K562 (cell line): ENCODE data around the gene ZNF35. TPM values are rescaled to one million over a fixed set of nuclear protein-coding genes. Genes with fewer than 3 reads are reported as not detected.

Source experiments
- ATAC-seq: fragments of 200-7000 bp; cut with Tn5 transposase; 3 replicates; pipeline ENCODE4 v1.9.1; 2020; ENCODE audit warnings: moderate library complexity
- BruUV-seq: library from RNA; stranded (reverse); fragments of 400-500 nt; replicated peaks from 2 replicates; lab custom pipeline; 2021; lab: Mats Ljungman, UMichigan
- CTCF ChIA-PET: fragments of 300-600 bp; formaldehyde crosslinking; extraction: SDS; loops from one replicate; lab custom pipeline; 2021; ENCODE audit warnings: low intra/inter-chr PET ratio; lab: Yijun Ruan, JAX
- POLR2A ChIA-PET: fragments of 300-600, 350-650 bp; sonication (Branson Sonifier 250); formaldehyde crosslinking; extraction: SDS; loops from one replicate; lab custom pipeline; 2021; ENCODE audit warnings: antibody characterized with exemption, inconsistent platforms; lab: Yijun Ruan, JAX
- DNase-seq, 4 experiments: peaks; one replicate each; pipeline versions ENCODE4 v3.0.0 to v3.0.0-alpha.2; 2011 to 2018; ENCODE audit warnings: low spot score in 3 of 4, mixed read lengths in 3 of 4; ENCODE audit errors: extremely low read depth in 1 of 4
- FAIRE-seq: peaks from 2 replicates; lab custom pipeline; 2011; peaks lifted over from hg19 to GRCh38; lab: Jason Lieb, UNC
- H2AFZ ChIP-seq: 2 replicates; pipeline ENCODE4 v1.6.0; 2011; ENCODE audit warnings: low read depth, low read length, control low read depth, inconsistent platforms
- H3K27ac ChIP-seq: fragments of 200-600 bp; 3 replicates; pipeline ENCODE4 v1.8.0; 2011; ENCODE audit warnings: low read depth, mild to moderate bottlenecking, control low read depth, inconsistent platforms, low read length, moderate library complexity, mixed read lengths; ENCODE audit errors: extremely low read depth
- H3K27me3 ChIP-seq, 2 experiments: fragments of 300-600 bp in 1 of 2; 2 replicates in 1 of 2; 3 replicates in 1 of 2; pipeline versions ENCODE4 v1.6.0 to v1.8.0; 2011; ENCODE audit warnings: inconsistent platforms in 2 of 2, low read length in 2 of 2, mild to moderate bottlenecking in 1 of 2, mixed read lengths in 1 of 2, moderate library complexity in 1 of 2; ENCODE audit not compliant: control insufficient read depth in 2 of 2, insufficient read depth in 2 of 2
- H3K36me3 ChIP-seq: fragments of 300-600 bp; 3 replicates; pipeline ENCODE4 v1.8.0; 2011; ENCODE audit warnings: mild to moderate bottlenecking, low read length, inconsistent platforms; ENCODE audit not compliant: control insufficient read depth, insufficient read depth
- H3K4me1 ChIP-seq, 2 experiments: fragments of 200-600 bp in 1 of 2; replicated peaks in 1 of 2; 2 replicates in 1 of 2; 3 replicates in 1 of 2; pipeline versions ENCODE4 v1.5.1 to v1.8.0; 2011; ENCODE audit warnings: inconsistent platforms in 2 of 2, low read length in 2 of 2, mild to moderate bottlenecking in 1 of 2, mixed read lengths in 1 of 2, moderate library complexity in 1 of 2; ENCODE audit not compliant: control insufficient read depth in 2 of 2, insufficient read depth in 2 of 2
- H3K4me2 ChIP-seq: 2 replicates; pipeline ENCODE4 v1.6.1; 2011; ENCODE audit warnings: low read length, control low read depth, inconsistent platforms, mixed read lengths; ENCODE audit not compliant: insufficient read depth
- H3K4me3 ChIP-seq: fragments of 200-600 bp; sonication (generic), shearing (Covaris generic); 2 replicates; pipeline ENCODE4 v1.5.1; 2016; ENCODE audit warnings: control low read depth, inconsistent platforms
- H3K79me2 ChIP-seq: fragments of 200-600 bp; 3 replicates; pipeline ENCODE4 v1.8.0; 2011; ENCODE audit warnings: low read length, inconsistent platforms; ENCODE audit not compliant: control insufficient read depth, insufficient read depth
- H3K9ac ChIP-seq, 2 experiments: 2 replicates each; pipeline versions ENCODE4 v1.6.0 to v1.6.1; 2011; ENCODE audit warnings: low read depth in 2 of 2, low read length in 2 of 2, control low read depth in 1 of 2, inconsistent platforms in 1 of 2, mild to moderate bottlenecking in 1 of 2, mixed read lengths in 1 of 2; ENCODE audit not compliant: insufficient read depth in 1 of 2
- H3K9me1 ChIP-seq: one replicate; pipeline ENCODE4 v1.6.0; 2011; ENCODE audit warnings: inconsistent platforms, mild to moderate bottlenecking, low read length, moderate library complexity; ENCODE audit not compliant: control insufficient read depth, insufficient read depth
- H3K9me3 ChIP-seq: replicated peaks from 2 replicates; pipeline ENCODE4 v1.5.1; 2011; ENCODE audit warnings: low read depth, low read length, inconsistent platforms; ENCODE audit not compliant: control insufficient read depth, insufficient read depth
- H4K20me1 ChIP-seq: replicated peaks from 2 replicates; pipeline ENCODE4 v1.6.1; 2011; ENCODE audit warnings: low read length, inconsistent platforms, mixed read lengths; ENCODE audit not compliant: control insufficient read depth, insufficient read depth
- CAMTA2 ChIP-seq: fragments of 250-450 bp; sonication (Bioruptor Pico); conservative IDR thresholded peaks from 2 replicates; pipeline ENCODE4 v1.5.1; 2022
- CEBPB ChIP-seq: fragments of 450-650 bp; IDR thresholded peaks from 2 replicates; pipeline ENCODE4 v1.6.1; 2016; ENCODE audit warnings: missing genetic modification characterization, missing compliant biosample characterization
- CEBPG ChIP-seq, 3 experiments: fragments of 200-800 bp in 1 of 3; sonication (Bioruptor generic) in 1 of 3; sonication (generic) in 1 of 3; formaldehyde crosslinking in 1 of 3; IDR thresholded peaks in 2 of 3; conservative IDR thresholded peaks in 1 of 3; 2 replicates each; pipeline versions ENCODE4 v1.6.1 to v1.8.0; 2016 to 2022; ENCODE audit warnings: missing compliant biosample characterization in 2 of 3, missing genetic modification characterization in 2 of 3, mild to moderate bottlenecking in 1 of 3, missing genetic modification reagents in 1 of 3
- FOXA3 ChIP-seq, 2 experiments: fragments of 450-650 bp in 1 of 2; sonication (generic) in 1 of 2; formaldehyde crosslinking; IDR thresholded peaks in 1 of 2; conservative IDR thresholded peaks in 1 of 2; 2 replicates each; pipeline versions ENCODE4 v1.4.0 to v1.8.0; 2020 to 2022; ENCODE audit warnings: mild to moderate bottlenecking in 2 of 2, missing genetic modification reagents in 1 of 2
- HMGN3 ChIP-seq: IDR thresholded peaks from 2 replicates; pipeline ENCODE4 v1.6.1; 2011; ENCODE audit warnings: borderline replicate concordance, low read depth, mild to moderate bottlenecking, mixed read lengths, low read length; ENCODE audit not compliant: insufficient read length; ENCODE audit errors: extremely low read depth
- L3MBTL2 ChIP-seq: fragments of 450-650 bp; IDR thresholded peaks from 2 replicates; pipeline ENCODE4 v1.6.1; 2016; ENCODE audit warnings: mild to moderate bottlenecking, moderate library complexity
- NFIC ChIP-seq: fragments of 450-650 bp; IDR thresholded peaks from 2 replicates; pipeline ENCODE4 v1.6.1; 2017; ENCODE audit warnings: mild to moderate bottlenecking, inconsistent platforms
- RAD21 ChIP-seq, 2 experiments: fragments of 250-450 bp in 1 of 2; fragments of 450-650 bp in 1 of 2; sonication (Bioruptor Pico) in 1 of 2; formaldehyde crosslinking in 1 of 2; IDR thresholded peaks in 1 of 2; conservative IDR thresholded peaks in 1 of 2; 2 replicates each; pipeline versions ENCODE4 v1.4.0 to v1.8.0; 2020 to 2022; ENCODE audit warnings: mild to moderate bottlenecking in 2 of 2, moderate library complexity in 1 of 2
- RFX1 ChIP-seq: fragments of 450-650 bp; IDR thresholded peaks from 2 replicates; pipeline ENCODE4 v1.6.1; 2016; ENCODE audit warnings: mild to moderate bottlenecking, moderate library complexity
- SETDB1 ChIP-seq: IDR thresholded peaks from one replicate; pipeline ENCODE4 v1.6.1; 2012; ENCODE audit warnings: low read length, control low read depth, inconsistent platforms
- SREBF1 ChIP-seq: fragments of 150-350 bp; IDR thresholded peaks from 2 replicates; pipeline ENCODE4 v1.6.1; 2014; ENCODE audit warnings: antibody characterized with exemption, low read depth, low read length, borderline replicate concordance
- ZNF57 ChIP-seq: fragments of 450-650 bp; formaldehyde crosslinking; IDR thresholded peaks from 2 replicates; pipeline ENCODE4 v1.4.0; 2020; ENCODE audit warnings: mild to moderate bottlenecking, moderate library complexity
- ZNF780A ChIP-seq: fragments of 250-450 bp; sonication (Bioruptor Pico); IDR thresholded peaks from 2 replicates; pipeline ENCODE4 v1.5.0; 2021; ENCODE audit warnings: mild to moderate bottlenecking
- WGBS: fragments of 100-300 bp; shearing (Covaris generic); methylation state at CpG from one replicate; pipeline ENCODE4 v1.1.6; 2016; ENCODE audit warnings: low coverage, mixed read lengths; ENCODE audit not compliant: insufficient coverage; ENCODE audit errors: missing lambda C conversion rate; 5-methylcytosine and 5-hydroxymethylcytosine counted together
- in situ Hi-C: fragments of 300-500 bp; cut with MboI; formaldehyde crosslinking; loops from 4 replicates; pipeline ENCODE4 v1.15.0; 2018; ENCODE audit warnings: inconsistent platforms, mixed read lengths
- intact Hi-C: fragments of 100-400 bp; cut with micrococcal nuclease; formaldehyde crosslinking; loops from 2 replicates; pipeline ENCODE4 v1.14.2; 2022
- polyA plus RNA-seq, 8 experiments: library from polyadenylated mRNA; depleted of rRNA in 4 of 8; stranded (reverse) in 5 of 8; unstranded in 3 of 8; fragments of >200 nt; fragmentation: Nextera tagmentation in 2 of 8; fragmentation: Illumina TruSeq in 1 of 8; extraction: Ambion mirVana in 2 of 8; extraction: Trizol in 1 of 8; gene quantifications; 2 replicates each; pipeline versions ENCODE4 v1.2.1 to v1.2.3, GENCODE V29; 2011 to 2014; ENCODE audit warnings: inconsistent platforms in 1 of 8, missing spikeins in 1 of 8
- total RNA-seq, 7 experiments: library from RNA; depleted of rRNA in 6 of 7; stranded (reverse); fragments of >200 nt in 6 of 7; fragmentation: Illumina TruSeq in 2 of 7; extraction: Trizol in 2 of 7; gene quantifications; 2 replicates each; pipeline versions ENCODE4 v1.2.1 to v1.2.3, GENCODE V29; 2011 to 2021; ENCODE audit warnings: low replicate concordance in 1 of 7
- TF ChIP-seq, protein P1 (sequence below): IDR thresholded peaks from 2 replicates; pipeline ENCODE4 v1.6.1; 2016; ENCODE audit warnings: missing genetic modification characterization, missing compliant biosample characterization

ZNF35 gene
- total and polyA plus RNA-seq, 9 of the 15 experiments (the other 6 are each of a cell fraction or from before 2014, with no cell fraction given): 8.0 to 18.2 (median 14.8) TPM

- FAIRE-seq (no peak), ATAC-seq (no peak)
- Histone ChIP-seq H3K79me2 (peaks cover 17% of the 10 kb centered on the region), H3K9ac (no peak overlapping the region), H3K27ac (no peak overlapping the region), H2AFZ (no peak overlapping the region), H3K27me3 (no peaks in the 10 kb centered on the region), H3K36me3 (peaks cover 39% of the 10 kb centered on the region), H3K9me3 (peaks cover 8% of the 10 kb centered on the region), H3K9me1 (no peaks in the 10 kb centered on the region)
- BruUV-seq: no TSS peak
- intact Hi-C loops: no loop called here
- ChIA-PET POLR2A (no interaction called here), CTCF (no interaction called here)
- 54% methylated on average over 1 of the region's 1 CpG for WGBS
- TF ChIP-seq CEBPG (CRISPR knock-in tag; IDR thresholded peaks at IDR 0.05) (no peak), CEBPG (tag; conservative IDR thresholded peaks at IDR 0.05 in 1 of 2, IDR thresholded peaks at IDR 0.05 in 1 of 2) (peak in 1 of 2 experiments; percentile 63; a peak in 2 of 4 replicates), CAMTA2 (no peak), HMGN3 (no peak), CEBPB (peak; percentile 50), L3MBTL2 (no peak)
- TF ChIP-seq, all 486 proteins: peak for 2
- DNase-seq: no peak
- Histone ChIP-seq H4K20me1 (no peaks in the 10 kb centered on the region), H3K4me3 (no peak overlapping the region; the same call in 1 of the 2 replicates), H3K4me1 (peaks cover 0 to 6% of the 10 kb centered on the region in 2 experiments; a peak in 3 of 5 replicates), H3K4me2 (peak overlapping the region; percentile 84; the same call in 1 of the 2 replicates)
- in situ Hi-C loops: no loop called here
These were observed 1.2 kb downstream of the ZNF35 start for GRCh38 chr3:44649709-44650108.

DNA sequence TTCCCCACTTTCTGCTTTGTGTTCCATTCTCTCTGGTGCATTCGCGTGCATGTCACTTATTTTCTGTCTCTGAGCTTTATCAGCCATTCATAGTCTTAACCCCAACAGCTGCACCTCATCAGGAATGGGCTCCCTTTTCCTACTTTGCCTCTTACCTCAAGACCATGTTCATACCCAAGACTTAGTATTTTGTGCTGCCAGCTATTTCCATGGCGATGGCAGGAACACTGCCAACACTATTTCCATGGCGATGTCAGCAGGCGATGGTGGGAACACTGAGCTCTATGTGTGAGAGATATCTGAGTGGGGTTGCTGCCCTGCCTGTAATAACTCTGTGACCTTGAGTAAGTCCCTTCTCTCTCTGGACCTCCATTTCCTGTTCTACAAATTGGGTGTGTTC lies 5.5 kb downstream of the ZNF35 start:
- CTCF ChIA-PET: no interaction called here
- H4K20me1 ChIP-seq: no peaks in the 10 kb centered on the region
- in situ Hi-C loops (no loop called here), intact Hi-C loops (no loop called here)
- no peak for FAIRE-seq
- no peaks in the 10 kb centered on the region; the same call in 1 of the 2 replicates for H3K9me3 ChIP-seq
- H3K36me3 ChIP-seq: peaks cover 74% of the 10 kb centered on the region
- peaks cover 11% of the 10 kb centered on the region for H3K79me2 ChIP-seq
- no peak overlapping the region for H3K4me2 ChIP-seq
- 94% methylated on average over 5 of the region's 5 CpGs for WGBS
- H3K27ac ChIP-seq: no peak overlapping the region
- BruUV-seq: no TSS peak
- no peak for DNase-seq
- H3K9me1 ChIP-seq: no peaks in the 10 kb centered on the region
- no peak overlapping the region for H2AFZ ChIP-seq
- POLR2A ChIA-PET: interaction anchor here (0.6 to 1.2 kb wide), 4 partner anchors 9 to 107 kb away, joined by 3 to 5 read pairs (median 4); partner anchors contain the start of genes KIAA1143 and KIF15
- H3K4me3 ChIP-seq: no peak overlapping the region
- ATAC-seq: no peak
- H3K9ac ChIP-seq: no peak overlapping the region
- H3K27me3 ChIP-seq: no peaks in the 10 kb centered on the region
- no peaks in the 10 kb centered on the region; a peak in 1 of 5 replicates for H3K4me1 ChIP-seq
- TF ChIP-seq FOXA3 (CRISPR knock-in tag; conservative IDR thresholded peaks at IDR 0.05 in 1 of 2, IDR thresholded peaks at IDR 0.05 in 1 of 2): no peak
- no peak for TF ChIP-seq RAD21 (CRISPR knock-in tag; conservative IDR thresholded peaks at IDR 0.05 in 1 of 2, IDR thresholded peaks at IDR 0.05 in 1 of 2)
- peak; percentile 17; the same call in 1 of the 2 replicates for TF ChIP-seq NFIC
- no peak for TF ChIP-seq SREBF1
- TF ChIP-seq ZNF57 (CRISPR knock-in tag): no peak
- TF ChIP-seq, protein P1, sequence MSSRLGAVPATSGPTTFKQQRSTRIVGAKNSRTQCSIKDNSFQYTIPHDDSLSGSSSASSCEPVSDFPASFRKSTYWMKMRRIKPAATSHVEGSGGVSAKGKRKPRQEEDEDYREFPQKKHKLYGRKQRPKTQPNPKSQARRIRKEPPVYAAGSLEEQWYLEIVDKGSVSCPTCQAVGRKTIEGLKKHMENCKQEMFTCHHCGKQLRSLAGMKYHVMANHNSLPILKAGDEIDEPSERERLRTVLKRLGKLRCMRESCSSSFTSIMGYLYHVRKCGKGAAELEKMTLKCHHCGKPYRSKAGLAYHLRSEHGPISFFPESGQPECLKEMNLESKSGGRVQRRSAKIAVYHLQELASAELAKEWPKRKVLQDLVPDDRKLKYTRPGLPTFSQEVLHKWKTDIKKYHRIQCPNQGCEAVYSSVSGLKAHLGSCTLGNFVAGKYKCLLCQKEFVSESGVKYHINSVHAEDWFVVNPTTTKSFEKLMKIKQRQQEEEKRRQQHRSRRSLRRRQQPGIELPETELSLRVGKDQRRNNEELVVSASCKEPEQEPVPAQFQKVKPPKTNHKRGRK (tag): no peak
- peak; percentile 32; the same call in 1 of the 2 replicates for TF ChIP-seq RFX1
- no peak for TF ChIP-seq SETDB1
- no peak for TF ChIP-seq ZNF780A (CRISPR knock-in tag)
